ENCODE measurements around the gene DYRK1A. TPM values are rescaled to one million over a fixed set of nuclear protein-coding genes. Genes with fewer than 3 reads are reported as not detected.
A peak's percentile ranks its signal among the peaks of the same experiment; 100 is the strongest.

DYRK1A gene
- total RNA-seq, 1 donor from 2014 or later: 32.7 TPM

GRCh38 chr21:37550618-37551330 lies 184.2 kb downstream of the DYRK1A start:
- ATAC-seq: no peak

- ATAC-seq: peak; percentile 33
Measured at GRCh38 chr21:37551331-37551992, 184.9 kb downstream of the DYRK1A start.

GRCh38 chr21:37551993-37552355 lies 185.4 kb downstream of the DYRK1A start:
- ATAC-seq: no peak

- no peak for ATAC-seq
Measured at GRCh38 chr21:37552496-37553029, 186.0 kb downstream of the DYRK1A start.

- no peak for ATAC-seq
Measured at GRCh38 chr21:37553078-37553481, 186.5 kb downstream of the DYRK1A start.

- ATAC-seq: no peak
Measured at GRCh38 chr21:37554661-37555379, 188.2 kb downstream of the DYRK1A start.

- no peak for ATAC-seq
Measured at GRCh38 chr21:37555672-37556261, 189.2 kb downstream of the DYRK1A start.

GRCh38 chr21:37557261-37557950 lies 190.8 kb downstream of the DYRK1A start:
- peak; percentile 28 for ATAC-seq

- ATAC-seq: no peak
Measured at GRCh38 chr21:37558676-37559211, 192.2 kb downstream of the DYRK1A start.

- no peak for ATAC-seq
Measured at GRCh38 chr21:37560385-37560784, 193.8 kb downstream of the DYRK1A start.

- ATAC-seq: no peak
Measured at GRCh38 chr21:37561506-37561905, 194.9 kb downstream of the DYRK1A start.

GRCh38 chr21:37561941-37562919 lies 195.7 kb downstream of the DYRK1A start:
- no peak for ATAC-seq

GRCh38 chr21:37562920-37563640 lies 196.5 kb downstream of the DYRK1A start:
- ATAC-seq: no peak

GRCh38 chr21:37563641-37564340 lies 197.2 kb downstream of the DYRK1A start:
- ATAC-seq: peak; percentile 93

- ATAC-seq: peak; percentile 91
Measured at GRCh38 chr21:37564341-37564923, 197.9 kb downstream of the DYRK1A start.

GRCh38 chr21:37564924-37565529 lies 198.5 kb downstream of the DYRK1A start:
- ATAC-seq: no peak

- no peak for ATAC-seq
Measured at GRCh38 chr21:37565530-37566223, 199.1 kb downstream of the DYRK1A start.

All from esophagus mucosa (tissue), 1 donor.